HUES64 (cell line): Measurements from ENCODE around the gene BCL2.

Source experiments
- H3K27ac ChIP-seq: 2 replicates; pipeline ENCODE4 v1.7.0; 2013; ENCODE audit warnings: low read depth, low read length, inconsistent platforms
- H3K27me3 ChIP-seq: 2 replicates; pipeline ENCODE4 v1.6.1; 2013; ENCODE audit warnings: mild to moderate bottlenecking, low read length; ENCODE audit not compliant: insufficient read depth
- H3K36me3 ChIP-seq: 2 replicates; pipeline ENCODE4 v1.6.1; 2013; ENCODE audit warnings: mild to moderate bottlenecking, low read length; ENCODE audit not compliant: insufficient read depth
- H3K4me1 ChIP-seq: 2 replicates; pipeline ENCODE4 v1.6.1; 2013; ENCODE audit warnings: mild to moderate bottlenecking, low read length, moderate library complexity; ENCODE audit not compliant: insufficient read depth
- H3K4me3 ChIP-seq: 2 replicates; pipeline ENCODE4 v1.5.1; 2013; ENCODE audit warnings: mild to moderate bottlenecking, low read length, moderate library complexity
- H3K9ac ChIP-seq: 2 replicates; pipeline ENCODE4 v1.6.1; 2013; ENCODE audit warnings: mild to moderate bottlenecking, low read depth, low read length
- H3K9me3 ChIP-seq: 2 replicates; pipeline ENCODE4 v1.6.1; 2013; ENCODE audit warnings: low read depth, low read length; ENCODE audit not compliant: insufficient read depth
- WGBS: fragments of 150-250, 120-280 bp; methylation state at CpG from one replicate; pipeline ENCODE4 v1.1.7; 2013; ENCODE audit warnings: missing lambda C conversion rate; 5-methylcytosine and 5-hydroxymethylcytosine counted together

Gene BCL2

DNA sequence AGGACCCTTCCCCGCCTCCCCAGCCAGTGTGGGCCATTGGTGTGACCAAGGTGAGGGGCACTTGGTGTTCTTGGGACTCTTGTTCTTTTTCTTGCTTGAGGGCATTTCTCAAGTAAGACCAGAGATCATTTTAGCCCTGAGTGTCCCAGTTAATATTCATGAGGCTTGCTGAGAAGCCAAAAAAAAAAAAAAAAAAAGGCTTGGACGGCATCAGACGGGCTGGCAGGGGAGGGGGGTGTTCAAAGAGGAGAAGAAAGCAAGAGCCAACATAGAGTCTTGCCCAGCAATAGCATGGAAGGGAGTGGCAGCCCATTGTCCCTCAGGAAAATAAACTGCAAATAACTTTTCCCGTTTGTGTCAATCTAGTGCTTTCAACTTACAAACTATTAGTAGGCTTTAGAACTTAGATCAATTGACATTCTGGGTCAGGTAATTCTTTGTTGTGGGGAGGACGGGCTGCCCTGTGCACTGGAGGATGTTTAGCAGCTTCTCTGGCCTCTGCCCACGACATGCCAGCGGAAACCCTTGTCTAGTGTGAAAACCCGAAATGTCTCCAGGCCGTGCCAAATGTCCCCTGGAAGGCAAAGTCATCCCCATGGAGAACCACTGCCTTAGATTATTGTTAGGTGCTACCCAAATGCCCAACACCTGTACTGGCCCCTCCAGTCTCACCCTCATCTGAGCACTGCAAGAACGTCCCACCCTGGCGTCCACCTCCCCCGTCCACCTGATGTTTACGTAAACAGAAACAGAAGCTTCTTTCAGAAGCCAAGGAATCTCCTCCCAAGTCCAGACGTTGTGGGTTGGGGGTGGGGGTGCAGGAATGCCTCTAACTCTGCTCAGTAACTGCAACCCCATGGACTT is 163.4 kb downstream of the BCL2 start:
- Histone ChIP-seq H3K4me1 (no peaks in the 10 kb centered on the region), H3K9me3 (no peaks in the 10 kb centered on the region), H3K9ac (no peak overlapping the region), H3K4me3 (no peak overlapping the region), H3K27ac (no peak overlapping the region), H3K36me3 (no peaks in the 10 kb centered on the region), H3K27me3 (no peaks in the 10 kb centered on the region)
- WGBS: 91% methylated on average over 13 of the region's 14 CpGs

DNA sequence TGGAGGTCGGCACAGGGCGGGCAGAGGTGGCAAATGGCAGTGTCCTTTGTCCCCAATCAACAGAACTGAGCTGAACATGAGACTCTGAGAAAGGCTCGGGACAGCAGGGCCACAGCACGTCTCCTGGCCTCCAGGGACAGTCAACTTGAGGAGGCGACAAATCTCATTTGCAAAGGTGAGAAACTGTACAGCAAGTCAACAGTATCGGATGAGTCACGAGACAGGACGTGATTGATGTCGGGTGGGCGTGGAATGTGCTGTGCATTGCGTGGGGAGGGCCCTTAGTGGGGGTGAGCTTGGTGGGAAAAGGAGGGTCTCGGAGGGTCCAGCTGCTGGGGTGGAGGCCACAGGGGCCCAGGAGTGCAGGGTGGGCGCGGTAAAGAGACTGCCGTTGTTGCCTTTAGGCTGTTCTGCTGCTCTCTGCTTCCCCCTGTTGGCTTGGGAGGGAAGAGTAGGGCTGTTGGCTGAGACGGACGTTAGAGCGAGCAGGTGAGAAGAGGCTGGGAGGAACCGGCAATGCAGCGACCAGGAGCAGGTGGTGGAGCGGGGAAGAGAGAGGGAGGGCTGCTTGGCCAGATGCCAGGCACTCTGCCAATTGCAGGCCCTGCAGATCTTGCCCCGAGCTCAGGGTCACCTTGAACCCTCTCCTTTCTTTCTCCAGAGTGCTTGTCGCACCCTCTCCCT is 164.3 kb downstream of the BCL2 start:
- Histone ChIP-seq H3K9me3 (no peaks in the 10 kb centered on the region), H3K4me3 (no peak overlapping the region), H3K27me3 (no peaks in the 10 kb centered on the region), H3K9ac (no peak overlapping the region), H3K4me1 (no peaks in the 10 kb centered on the region), H3K27ac (no peak overlapping the region), H3K36me3 (no peaks in the 10 kb centered on the region)
- 57% methylated on average over 23 of the region's 23 CpGs for WGBS

- Histone ChIP-seq H3K9me3 (no peaks in the 10 kb centered on the region), H3K27ac (no peak overlapping the region), H3K4me1 (no peaks in the 10 kb centered on the region), H3K27me3 (no peaks in the 10 kb centered on the region), H3K9ac (no peak overlapping the region), H3K4me3 (no peak overlapping the region), H3K36me3 (no peaks in the 10 kb centered on the region)
- 93% methylated on average over 10 of the region's 10 CpGs for WGBS
These were observed 165.0 kb downstream of the BCL2 start for GRCh38 chr18:63154350-63155152.

DNA sequence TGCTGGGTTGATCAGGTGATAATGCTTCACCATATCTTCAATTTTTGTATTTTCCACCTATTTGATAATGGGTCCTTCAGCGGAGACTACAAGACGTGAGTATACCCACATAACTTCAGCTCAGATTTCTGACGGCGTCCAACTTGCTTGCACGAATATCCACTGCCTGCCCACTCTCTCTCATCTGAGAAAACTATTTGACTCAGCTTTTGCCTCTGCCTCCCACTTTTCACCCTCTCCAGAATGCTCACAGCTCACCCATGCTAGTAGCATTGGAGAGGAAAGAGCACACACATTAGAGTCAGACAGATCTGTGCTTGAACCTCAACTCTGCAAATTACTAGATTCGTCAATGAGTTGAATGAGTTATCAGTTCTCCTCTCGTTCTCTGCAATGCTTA is 166.8 kb downstream of the BCL2 start:
- H3K9ac ChIP-seq: no peak overlapping the region
- 96% methylated on average over 7 of the region's 7 CpGs for WGBS
- H3K9me3 ChIP-seq: no peaks in the 10 kb centered on the region
- no peaks in the 10 kb centered on the region for H3K36me3 ChIP-seq
- no peaks in the 10 kb centered on the region for H3K27me3 ChIP-seq
- H3K4me1 ChIP-seq: no peaks in the 10 kb centered on the region
- H3K27ac ChIP-seq: no peak overlapping the region
- no peak overlapping the region for H3K4me3 ChIP-seq

DNA sequence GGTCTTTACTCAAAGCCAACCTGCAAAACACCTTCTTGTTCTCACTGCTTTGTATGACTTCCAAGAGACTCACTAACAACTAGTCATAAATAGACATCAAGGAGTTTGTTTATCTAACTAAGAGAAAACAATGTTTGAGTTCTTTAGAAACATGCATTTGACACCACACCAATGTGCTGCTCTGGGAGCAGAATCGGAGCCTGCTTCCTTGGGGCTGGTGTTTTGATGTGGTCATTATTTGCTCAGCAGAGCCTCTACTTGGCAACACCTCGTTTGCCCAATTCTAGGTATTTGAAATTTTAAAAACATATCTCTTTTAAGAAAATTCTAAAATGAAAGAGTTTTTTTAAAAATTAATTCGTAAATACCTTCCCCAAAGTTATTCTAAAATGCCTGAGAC is 167.5 kb downstream of the BCL2 start:
- Histone ChIP-seq H3K4me1 (no peaks in the 10 kb centered on the region), H3K27ac (no peak overlapping the region), H3K9ac (no peak overlapping the region), H3K36me3 (no peaks in the 10 kb centered on the region), H3K27me3 (no peaks in the 10 kb centered on the region), H3K4me3 (no peak overlapping the region), H3K9me3 (no peaks in the 10 kb centered on the region)
- 89% methylated on average over 2 of the region's 3 CpGs for WGBS

- Histone ChIP-seq H3K9me3 (no peaks in the 10 kb centered on the region), H3K4me3 (no peak overlapping the region), H3K4me1 (no peaks in the 10 kb centered on the region), H3K27me3 (no peaks in the 10 kb centered on the region), H3K36me3 (no peaks in the 10 kb centered on the region), H3K27ac (no peak overlapping the region), H3K9ac (no peak overlapping the region)
- WGBS: 91% methylated on average over 5 of the region's 5 CpGs
These were observed 168.0 kb downstream of the BCL2 start for GRCh38 chr18:63151539-63151938.

DNA sequence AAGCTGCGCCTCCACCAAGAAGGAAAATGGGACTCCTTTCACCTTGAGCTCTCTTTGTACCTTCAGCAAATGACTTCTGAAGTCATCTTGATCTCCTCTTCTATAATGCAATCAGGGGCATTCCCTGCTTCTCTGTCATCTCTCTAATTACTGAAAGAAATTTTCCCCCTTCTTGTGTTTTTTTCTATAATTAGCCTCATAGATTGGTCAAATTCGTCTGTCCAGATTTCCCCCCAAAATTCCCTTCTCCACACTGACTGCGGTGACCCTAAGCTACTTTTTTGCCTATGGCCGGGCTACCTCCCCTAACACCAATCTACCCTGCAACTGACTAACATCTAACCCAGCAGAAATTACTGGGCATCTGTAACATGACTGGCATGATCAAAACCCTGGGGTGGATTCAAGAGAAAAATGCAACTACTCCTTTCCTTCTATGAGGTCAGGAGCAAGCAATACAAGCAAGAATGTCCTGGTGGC is 168.6 kb downstream of the BCL2 start:
- WGBS: 90% methylated on average over 4 of the region's 4 CpGs
- no peak overlapping the region for H3K27ac ChIP-seq
- no peaks in the 10 kb centered on the region for H3K9me3 ChIP-seq
- no peak overlapping the region for H3K4me3 ChIP-seq
- no peaks in the 10 kb centered on the region for H3K27me3 ChIP-seq
- H3K4me1 ChIP-seq: 0 out of 2 replicates have a peak, but pooled peaks cover under 1% of the 10 kb centered on the region
- H3K36me3 ChIP-seq: no peaks in the 10 kb centered on the region
- no peak overlapping the region for H3K9ac ChIP-seq

GRCh38 chr18:63150326-63150725 is 169.2 kb downstream of the BCL2 start:
- H3K27me3 ChIP-seq: no peaks in the 10 kb centered on the region
- WGBS: 92% methylated on average over 8 of the region's 8 CpGs
- H3K27ac ChIP-seq: no peak overlapping the region
- no peaks in the 10 kb centered on the region for H3K9me3 ChIP-seq
- no peak overlapping the region for H3K9ac ChIP-seq
- H3K4me3 ChIP-seq: no peak overlapping the region
- peaks cover 5% of the 10 kb centered on the region; the same call in 1 of the 2 replicates for H3K4me1 ChIP-seq
- H3K36me3 ChIP-seq: no peaks in the 10 kb centered on the region

DNA sequence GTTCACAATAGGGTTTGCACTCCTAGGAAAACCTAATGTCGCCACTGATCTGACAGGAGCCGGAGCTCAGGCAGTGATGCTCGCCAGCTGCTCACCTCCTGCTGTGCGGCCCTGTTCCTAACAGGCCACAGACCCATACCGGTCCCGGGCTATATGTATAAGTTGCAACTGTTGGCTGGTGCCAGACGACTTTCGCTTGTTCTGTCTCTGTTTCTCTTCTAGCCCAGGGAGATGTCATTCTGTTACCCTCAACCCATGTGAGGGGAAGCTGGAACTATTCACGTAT is 170.3 kb downstream of the BCL2 start:
- no peak overlapping the region for H3K27ac ChIP-seq
- H3K36me3 ChIP-seq: no peaks in the 10 kb centered on the region
- no peaks in the 10 kb centered on the region for H3K9me3 ChIP-seq
- peaks cover 5% of the 10 kb centered on the region; the same call in 1 of the 2 replicates for H3K4me1 ChIP-seq
- 83% methylated on average over 9 of the region's 9 CpGs for WGBS
- H3K27me3 ChIP-seq: no peaks in the 10 kb centered on the region
- no peak overlapping the region for H3K4me3 ChIP-seq
- H3K9ac ChIP-seq: no peak overlapping the region

- Histone ChIP-seq H3K4me1 (peaks cover 5% of the 10 kb centered on the region; the same call in 1 of the 2 replicates), H3K36me3 (no peaks in the 10 kb centered on the region)
- WGBS: 94% methylated on average over 14 of the region's 14 CpGs
These were observed 170.9 kb downstream of the BCL2 start for GRCh38 chr18:63148449-63149301.

More at GRCh38 chr18:63148449-63149301, 170.9 kb downstream of the BCL2 start:
- H3K4me3 ChIP-seq: no peak overlapping the region
- H3K9ac ChIP-seq: no peak overlapping the region
- no peaks in the 10 kb centered on the region for H3K9me3 ChIP-seq
- no peaks in the 10 kb centered on the region for H3K27me3 ChIP-seq
- H3K27ac ChIP-seq: no peak overlapping the region
